GM19025 (cell line): ENCODE results near the gene RRAD.
"Not testable (repeated sequence)": the region's sequence is repeated elsewhere in the genome, so short reads cannot be mapped to it uniquely, and the experiment has no call there.

Experiments used
- ATAC-seq: cut with Tn5 transposase; IDR thresholded peaks from one replicate; pipeline ENCODE4 v1.9.1; 2021; ENCODE audit warnings: mild to moderate bottlenecking, low read depth, moderate library complexity; ENCODE audit not compliant: unreplicated experiment

RRAD gene

GRCh38 chr16:66952430-66953110 is 27.2 kb upstream of the RRAD start:
- ATAC-seq: no peak

GRCh38 chr16:66950971-66951790 is 25.8 kb upstream of the RRAD start:
- ATAC-seq: no peak

- ATAC-seq: no peak
These were observed 25.1 kb upstream of the RRAD start for GRCh38 chr16:66950437-66950836.

GRCh38 chr16:66949472-66949871 is 24.1 kb upstream of the RRAD start:
- ATAC-seq: no peak

GRCh38 chr16:66948837-66949225 is 23.5 kb upstream of the RRAD start:
- ATAC-seq: no peak

GRCh38 chr16:66948134-66948836 is 22.9 kb upstream of the RRAD start:
- ATAC-seq: no peak

- no peak for ATAC-seq
These were observed 22.1 kb upstream of the RRAD start for GRCh38 chr16:66947302-66948065.

- no peak for ATAC-seq
These were observed 21.6 kb upstream of the RRAD start for GRCh38 chr16:66946974-66947301.

- ATAC-seq: no peak
These were observed 21.2 kb upstream of the RRAD start for GRCh38 chr16:66946541-66946940.

- ATAC-seq: no peak
These were observed 20.6 kb upstream of the RRAD start for GRCh38 chr16:66945939-66946338.

GRCh38 chr16:66944971-66945370 is 19.6 kb upstream of the RRAD start:
- not testable (repeated sequence) for ATAC-seq

- ATAC-seq: no peak
These were observed 18.7 kb upstream of the RRAD start for GRCh38 chr16:66944054-66944441.

- ATAC-seq: no peak
These were observed 18.2 kb upstream of the RRAD start for GRCh38 chr16:66943426-66944053.

- no peak for ATAC-seq
These were observed 17.6 kb upstream of the RRAD start for GRCh38 chr16:66942981-66943380.

GRCh38 chr16:66940236-66940635 is 14.9 kb upstream of the RRAD start:
- ATAC-seq: no peak

- ATAC-seq: no peak
These were observed 14.0 kb upstream of the RRAD start for GRCh38 chr16:66939366-66939765.

GRCh38 chr16:66937725-66938337 is 12.5 kb upstream of the RRAD start:
- ATAC-seq: no peak

GRCh38 chr16:66936889-66937554 is 11.7 kb upstream of the RRAD start:
- no peak for ATAC-seq

GRCh38 chr16:66936462-66936861 is 11.1 kb upstream of the RRAD start:
- ATAC-seq: no peak
